GM10847 (cell line): Measurements from ENCODE around the gene IFI27L1.

Experiments
- POLR2A ChIP-seq: IDR thresholded peaks from 2 replicates; pipeline ENCODE4 v1.6.1; 2011; ENCODE audit not compliant: insufficient read length; ENCODE audit errors: extremely low read depth

The IFI27L1 gene

DNA sequence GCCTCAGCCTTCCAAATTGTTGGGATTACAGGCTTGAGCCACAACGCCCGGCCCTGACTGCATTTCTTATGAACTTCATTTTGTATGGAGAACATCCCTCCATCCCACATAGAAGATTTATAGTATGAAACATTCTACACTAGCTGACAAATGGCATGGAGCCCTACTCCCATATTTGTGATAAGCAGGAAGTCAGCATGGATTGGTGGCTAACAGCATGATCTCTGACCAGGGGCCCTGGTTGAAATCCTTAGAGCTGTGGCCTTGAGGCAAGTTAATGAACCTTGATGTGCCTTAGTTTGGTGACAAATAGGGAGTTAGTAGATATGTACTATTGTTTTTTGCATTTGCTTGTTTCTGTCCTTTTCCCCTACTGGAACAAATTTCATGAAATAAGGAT lies 12.3 kb downstream of the IFI27L1 start:
- no peak for TF ChIP-seq POLR2A

DNA sequence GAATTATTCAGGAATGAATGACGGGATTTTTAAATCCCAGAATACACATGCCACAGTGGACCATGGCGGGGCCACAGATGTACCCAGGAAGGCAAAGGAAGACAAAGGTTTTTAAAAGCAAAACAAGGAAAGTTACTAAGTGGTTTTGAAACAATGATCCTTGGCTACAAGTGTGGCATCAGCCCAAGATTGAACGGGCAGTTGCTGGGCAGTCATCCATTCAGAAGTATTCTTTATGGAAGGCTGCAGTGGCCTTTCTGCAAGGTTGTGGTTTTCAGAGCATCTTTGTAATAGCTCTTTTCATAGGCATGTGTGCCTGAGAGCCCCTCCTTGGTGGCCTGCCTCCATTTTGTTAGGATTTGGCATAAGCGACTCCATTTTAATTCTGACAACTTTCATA lies 16.0 kb downstream of the IFI27L1 start:
- no peak for TF ChIP-seq POLR2A

DNA sequence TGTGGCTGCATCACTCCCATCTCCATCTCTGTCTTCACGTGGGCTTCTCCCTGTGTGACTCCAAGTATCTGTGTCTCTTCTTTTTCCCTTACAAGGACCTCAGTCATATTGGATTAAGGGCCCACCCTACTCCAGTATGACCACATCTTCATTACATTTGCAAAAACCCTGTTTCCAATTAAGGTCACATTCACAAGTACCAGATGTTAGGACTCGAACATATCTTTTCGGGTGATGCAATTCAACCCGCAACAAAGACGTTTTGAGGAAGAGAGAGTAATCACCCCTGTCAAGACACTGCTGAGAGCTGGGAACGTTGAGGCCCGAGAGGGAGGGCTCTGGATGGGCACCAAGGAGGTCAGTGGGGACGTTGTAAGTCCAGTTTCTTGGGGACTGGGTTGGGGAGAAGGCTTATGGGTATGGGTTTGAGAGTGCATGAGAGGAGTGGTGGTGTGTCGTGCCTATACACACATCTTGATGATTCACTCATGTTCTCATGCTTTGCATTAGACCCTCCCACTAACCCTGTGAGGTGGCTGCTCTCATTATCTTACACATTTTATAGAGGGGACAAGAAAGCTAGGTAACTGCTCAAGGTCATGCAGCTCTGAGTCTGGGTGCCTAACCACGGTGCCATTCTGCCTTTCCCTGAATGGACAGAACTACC lies 17.3 kb downstream of the IFI27L1 start:
- no peak for TF ChIP-seq POLR2A

DNA sequence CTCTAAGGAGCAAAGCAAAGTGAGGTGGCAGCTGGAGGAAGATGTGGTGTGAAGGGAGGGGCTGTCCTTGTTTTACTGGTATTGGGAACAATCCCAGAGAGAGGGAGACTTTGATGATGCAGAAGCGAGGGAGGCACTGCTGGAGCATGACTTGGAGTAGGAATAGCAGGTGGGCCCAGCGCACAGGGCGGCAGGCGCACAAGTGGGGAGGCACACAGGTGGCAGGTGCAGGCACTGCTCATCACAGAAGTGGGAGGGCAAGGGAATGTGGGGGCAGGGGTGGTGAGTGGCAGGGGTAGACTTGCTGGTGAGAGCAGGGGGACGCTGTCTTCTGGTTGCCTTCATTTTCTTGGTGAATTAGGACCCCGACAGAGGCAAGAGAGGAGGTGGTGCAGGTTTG lies 17.9 kb downstream of the IFI27L1 start:
- TF ChIP-seq POLR2A, result no peak

DNA sequence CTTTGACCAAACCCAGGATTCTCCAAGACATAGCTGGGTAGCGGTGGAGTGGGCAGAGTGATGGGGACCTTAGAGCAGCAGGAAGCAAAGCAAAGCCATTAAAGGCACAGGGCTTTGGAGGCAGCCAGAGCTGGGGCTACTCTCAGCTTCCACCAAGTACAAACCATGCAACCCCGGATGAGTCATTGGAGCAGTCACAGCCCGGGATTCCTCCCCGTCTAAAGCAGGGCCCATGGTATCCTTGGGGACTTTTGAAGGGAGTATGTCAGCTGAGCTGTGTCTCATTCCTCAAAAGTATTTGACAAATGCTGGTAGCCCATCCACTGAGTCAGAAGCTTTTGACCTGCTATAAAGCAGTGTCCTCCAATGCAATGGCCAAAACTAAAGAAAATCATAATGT lies 19.7 kb downstream of the IFI27L1 start:
- no peak for TF ChIP-seq POLR2A

DNA sequence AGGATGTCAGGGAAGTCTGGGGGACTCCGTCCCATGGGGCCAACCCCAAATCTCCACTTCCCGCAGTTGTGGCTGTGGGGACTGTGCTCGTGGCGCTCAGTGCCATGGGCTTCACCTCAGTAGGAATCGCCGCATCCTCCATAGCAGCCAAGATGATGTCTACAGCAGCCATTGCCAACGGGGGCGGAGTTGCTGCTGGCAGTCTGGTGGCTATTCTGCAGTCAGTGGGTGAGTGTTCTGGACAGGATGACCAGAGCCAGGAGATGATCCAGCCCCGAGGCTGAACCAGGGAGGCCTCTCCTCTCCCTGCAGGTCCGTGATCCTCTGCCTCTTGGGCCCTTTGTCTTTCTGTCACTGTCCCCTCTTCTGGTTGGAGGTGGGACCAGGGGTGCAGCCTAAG lies 20.6 kb downstream of the IFI27L1 start:
- TF ChIP-seq POLR2A, result no peak

DNA sequence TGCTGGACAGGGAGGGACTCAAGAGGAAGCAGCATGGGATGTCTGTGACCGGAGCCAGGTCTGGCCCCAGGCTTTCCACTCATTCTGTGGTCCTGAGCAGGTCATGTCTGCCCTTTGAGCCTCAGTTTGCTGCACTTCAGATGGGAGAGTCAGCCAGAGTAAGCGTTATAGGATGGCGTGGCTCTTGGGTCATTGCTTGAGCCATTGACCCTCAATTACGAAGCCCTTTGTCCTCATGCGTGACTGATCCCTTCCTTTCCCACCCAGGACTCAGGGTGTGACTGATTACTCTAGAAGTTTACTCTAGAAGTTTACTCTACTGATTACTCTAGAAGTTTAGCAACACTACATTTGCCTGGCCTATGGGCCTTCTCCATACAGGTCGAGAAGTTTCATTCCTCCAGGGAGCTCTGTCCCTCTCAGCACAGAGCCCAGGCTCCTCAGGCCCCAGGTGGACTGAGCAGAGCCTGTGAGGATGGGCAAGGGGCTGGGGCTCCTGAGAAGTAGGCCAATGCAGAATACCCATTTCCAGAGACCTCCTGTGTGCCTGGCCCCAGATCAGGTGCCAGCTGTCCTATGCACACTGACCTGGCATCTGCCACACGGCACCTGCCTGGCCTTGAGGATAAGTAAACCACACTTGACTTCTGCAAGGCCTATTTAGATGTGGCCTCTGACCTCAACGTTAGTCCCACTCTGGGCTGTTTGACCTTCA lies 21.8 kb downstream of the IFI27L1 start:
- TF ChIP-seq POLR2A, result no peak

DNA sequence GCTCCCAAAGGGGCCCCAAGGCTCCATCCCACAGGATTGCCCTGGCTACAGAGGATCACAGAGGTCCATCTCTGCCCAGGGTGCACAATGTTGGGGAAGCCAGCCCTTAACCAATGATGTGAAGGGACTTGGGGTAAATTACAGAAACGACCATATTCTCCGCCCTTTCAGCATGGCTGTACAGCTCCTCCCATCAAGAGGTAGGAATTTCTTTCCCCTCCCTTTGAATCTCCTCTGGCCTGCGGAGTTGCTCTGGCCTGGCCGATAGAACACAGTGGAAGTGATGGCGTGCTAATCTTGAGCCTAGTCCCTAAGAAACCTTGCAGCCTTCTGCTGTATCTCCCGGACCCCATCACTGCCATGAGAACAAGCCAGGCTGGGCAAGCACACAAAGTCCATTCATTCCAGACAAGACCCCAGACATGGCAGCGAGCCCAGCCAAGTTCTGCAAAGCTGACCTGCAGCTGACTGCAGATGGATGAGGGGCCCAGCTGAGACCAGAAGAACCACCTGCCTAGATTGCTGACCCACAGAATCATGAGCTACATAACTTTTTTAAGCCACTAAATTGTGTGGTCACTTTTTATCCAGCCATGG lies 22.5 kb downstream of the IFI27L1 start:
- TF ChIP-seq POLR2A, result no peak

DNA sequence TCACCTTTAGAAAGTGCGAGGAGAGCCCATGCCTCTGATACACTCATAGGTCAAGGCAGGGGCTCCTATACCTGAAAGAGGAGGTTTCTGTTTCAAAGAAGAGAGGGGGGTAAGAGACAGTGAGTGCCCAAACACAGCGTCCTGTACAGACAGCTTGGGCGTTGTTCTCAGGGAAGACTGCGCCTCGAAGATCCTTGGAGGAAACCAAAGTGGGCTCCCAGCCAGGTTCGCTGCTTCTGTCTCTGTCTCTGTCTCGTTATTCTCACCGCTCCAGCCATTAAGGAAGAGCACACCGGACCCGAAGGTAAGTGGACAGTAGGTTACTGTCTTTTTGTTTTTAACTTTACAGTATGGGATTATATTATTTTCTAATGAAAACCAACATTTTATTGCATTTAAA lies 23.6 kb downstream of the IFI27L1 start:
- TF ChIP-seq POLR2A, result no peak

DNA sequence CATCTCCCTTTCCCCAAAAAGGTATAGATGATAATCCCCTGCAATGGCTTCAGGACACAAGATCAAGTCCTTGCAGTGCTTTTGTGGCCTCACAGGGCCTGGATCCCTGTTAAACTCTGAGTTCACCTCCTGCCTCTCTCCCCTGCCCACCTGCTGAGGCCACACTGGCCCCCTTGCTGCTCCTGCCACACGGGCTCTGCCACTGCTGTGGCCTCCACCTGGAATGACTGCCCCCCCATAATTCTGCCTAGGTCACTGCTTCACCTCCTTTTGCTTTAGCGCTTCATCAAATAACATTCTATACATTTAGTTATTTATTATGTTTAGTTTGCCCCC lies 28.8 kb downstream of the IFI27L1 start:
- no peak for TF ChIP-seq POLR2A

DNA sequence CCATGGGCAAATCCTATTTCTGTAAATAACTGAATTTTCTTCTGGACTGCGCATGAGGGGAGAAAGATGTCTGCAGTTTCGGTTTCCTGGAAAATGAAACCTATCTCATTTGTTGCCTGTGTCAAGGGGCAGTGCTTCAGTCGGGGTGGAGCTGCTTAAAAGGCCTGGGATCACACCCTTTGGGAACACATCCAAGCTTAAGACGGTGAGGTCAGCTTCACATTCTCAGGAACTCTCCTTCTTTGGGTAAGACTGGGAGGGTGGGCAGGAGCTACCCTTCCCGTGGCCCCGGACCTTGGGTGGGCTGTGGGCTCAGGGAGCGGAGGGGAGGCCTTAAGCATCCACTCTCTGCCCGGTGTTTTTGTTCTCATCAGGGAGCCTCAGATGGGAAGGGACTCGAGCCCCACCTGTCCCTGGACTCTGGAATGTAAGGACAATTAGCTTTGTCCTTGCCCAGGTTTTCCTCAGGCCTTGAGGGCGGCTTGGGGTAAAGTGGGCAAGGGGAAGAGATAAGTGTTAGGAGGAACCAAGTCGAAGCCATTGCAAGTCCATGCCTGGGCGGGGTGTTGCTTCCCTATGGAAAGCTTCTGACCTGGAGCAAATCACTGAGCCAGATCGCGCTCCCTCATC lies 29.6 kb downstream of the IFI27L1 start, which contains the start of gene IFI27:
Gene IFI27 (plus strand): TSS at position 185 of the 630 bp plus-strand sequence.
- TF ChIP-seq POLR2A, result no peak

DNA sequence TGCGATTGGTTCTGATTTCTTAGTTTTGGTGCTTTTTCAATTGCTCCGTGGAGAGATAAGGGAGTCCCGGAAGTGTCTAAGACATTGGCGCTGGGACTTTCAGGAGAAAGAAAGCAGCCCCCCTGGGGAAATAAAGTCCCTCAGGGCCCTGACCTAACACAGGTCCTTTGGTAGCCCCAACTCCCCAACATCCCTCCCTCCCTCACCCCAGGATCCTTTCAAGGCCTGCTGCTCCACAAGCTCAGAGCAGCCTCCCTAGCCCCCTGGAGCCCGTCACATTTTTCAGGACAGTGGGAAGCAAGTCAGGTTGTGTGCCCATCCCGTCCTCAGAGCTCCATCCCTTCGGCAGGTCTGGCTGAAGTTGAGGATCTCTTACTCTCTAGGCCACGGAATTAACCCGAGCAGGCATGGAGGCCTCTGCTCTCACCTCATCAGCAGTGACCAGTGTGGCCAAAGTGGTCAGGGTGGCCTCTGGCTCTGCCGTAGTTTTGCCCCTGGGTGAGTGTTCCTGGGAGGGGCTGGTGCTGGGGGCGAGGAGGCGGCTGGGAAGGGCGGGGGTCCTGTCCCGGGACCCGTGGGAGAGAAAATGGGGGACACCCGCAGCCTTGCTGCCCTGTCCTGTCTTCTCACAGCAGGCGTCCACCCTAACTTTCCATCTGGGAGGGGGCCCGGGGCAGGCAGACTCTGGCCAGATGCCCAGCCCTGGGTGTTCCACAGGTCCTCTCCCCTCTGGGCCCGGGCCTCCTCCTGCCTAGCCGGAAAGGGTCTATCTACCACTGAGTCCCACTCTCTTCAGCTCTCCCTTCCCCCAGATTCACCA lies 30.4 kb downstream of the IFI27L1 start:
- no peak for TF ChIP-seq POLR2A

DNA sequence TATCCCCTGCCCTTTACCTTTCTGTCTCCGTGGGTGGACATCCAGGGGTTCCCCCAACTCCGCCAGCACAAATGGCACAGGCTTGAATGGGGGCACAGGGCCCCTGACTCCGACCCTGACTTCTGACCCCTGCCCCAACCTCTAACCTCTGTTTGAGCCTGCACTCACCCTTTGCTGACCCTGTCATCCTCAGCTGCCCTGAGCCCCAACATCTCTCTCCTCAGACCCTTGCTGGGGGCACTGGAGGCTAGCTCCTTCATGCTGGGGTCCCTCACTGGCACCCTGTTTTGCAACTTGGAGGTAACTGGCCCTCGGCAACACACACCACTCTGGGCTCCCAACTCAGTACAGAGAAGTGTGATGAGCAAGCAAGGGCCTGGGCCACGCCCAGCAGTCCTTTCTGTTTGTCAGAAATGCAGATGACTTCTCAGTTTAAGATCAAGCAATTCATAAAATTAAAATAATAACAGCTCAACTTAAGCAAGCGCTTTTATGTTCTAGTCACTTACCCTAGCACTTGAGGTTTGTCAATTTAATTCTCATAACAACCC lies 31.5 kb downstream of the IFI27L1 start:
- no peak for TF ChIP-seq POLR2A

DNA sequence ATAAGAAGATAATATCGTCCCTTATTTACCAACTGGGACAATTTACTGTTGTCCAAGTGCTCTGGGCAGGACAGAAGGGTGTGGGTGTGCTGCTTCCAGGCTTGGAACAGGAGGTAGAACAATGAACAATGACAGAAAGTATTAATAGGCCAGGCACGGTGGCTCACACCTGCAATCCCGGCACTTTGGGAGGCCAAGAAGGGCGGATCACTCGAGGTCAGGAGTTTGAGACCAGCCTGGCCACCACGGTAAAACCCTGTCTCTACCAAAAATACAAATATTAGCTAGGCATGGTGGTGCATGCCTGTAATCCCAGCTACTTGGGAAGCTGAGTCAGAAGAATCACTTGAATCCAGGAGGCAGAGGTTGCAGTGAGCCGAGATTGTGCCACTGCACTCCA lies 32.0 kb downstream of the IFI27L1 start:
- TF ChIP-seq POLR2A, result no peak

DNA sequence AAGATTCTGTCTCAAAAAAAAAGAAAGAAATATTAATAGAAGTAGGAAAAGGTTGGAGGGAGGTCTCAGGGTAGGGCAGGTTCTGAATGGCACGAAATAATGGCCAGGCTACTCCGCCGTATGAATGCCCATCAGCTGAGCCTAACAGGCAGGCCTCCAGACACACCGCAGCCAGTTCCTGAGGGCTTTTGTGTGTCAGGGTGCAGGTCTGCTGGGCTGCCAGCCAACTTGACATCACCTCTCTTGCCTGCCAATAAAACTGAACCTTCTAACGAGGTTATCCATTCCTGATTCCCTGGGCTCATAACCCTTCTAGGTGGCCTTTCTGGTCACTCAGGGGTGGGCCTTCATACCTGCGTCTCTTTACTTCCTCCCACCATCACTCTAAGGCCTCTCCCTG lies 32.4 kb downstream of the IFI27L1 start:
- no peak for TF ChIP-seq POLR2A
